ENCODE results near the gene CKAP5.

- TF ChIP-seq EZH2 (IDR thresholded peaks at IDR 0.05), result no peak
- TF ChIP-seq POLR2AphosphoS5 (IDR thresholded peaks at IDR 0.05; ENCODE audit: borderline replicate concordance, low read depth, low read length), result no peak
These were observed 33.0 kb upstream of the CKAP5 start for GRCh38 chr11:46879056-46879585.

Measured in SK-N-MC (cell line).